GM18858 (cell line): ENCODE data around the gene MAP1LC3B.
"Not testable (repeated sequence)": the region's sequence is repeated elsewhere in the genome, so short reads cannot be mapped to it uniquely, and the experiment has no call there.

Source experiments
- ATAC-seq: cut with Tn5 transposase; IDR thresholded peaks from one replicate; pipeline ENCODE4 v1.9.1; 2021; ENCODE audit not compliant: unreplicated experiment

Gene MAP1LC3B

GRCh38 chr16:87380403-87380802 is 11.7 kb upstream of the MAP1LC3B start:
- no peak for ATAC-seq

DNA sequence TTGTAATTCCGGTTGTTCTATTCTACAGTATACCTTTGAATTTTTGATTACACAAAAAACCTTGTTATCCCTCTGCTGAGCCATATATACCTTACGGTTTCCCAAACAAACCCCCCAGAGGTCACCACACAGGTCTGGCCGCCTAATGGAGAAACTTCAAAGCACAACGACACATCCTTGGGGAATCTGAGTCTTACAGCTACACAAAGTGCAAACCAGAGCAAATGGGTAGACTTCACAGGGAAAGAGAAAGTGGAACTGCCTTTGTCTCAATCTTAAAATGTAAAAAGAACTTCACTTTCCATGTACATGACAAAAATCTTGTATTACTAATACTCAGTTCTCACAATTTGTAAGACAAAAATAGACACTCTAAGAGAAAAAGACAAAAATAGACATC is 11.3 kb upstream of the MAP1LC3B start:
- ATAC-seq: no peak

DNA sequence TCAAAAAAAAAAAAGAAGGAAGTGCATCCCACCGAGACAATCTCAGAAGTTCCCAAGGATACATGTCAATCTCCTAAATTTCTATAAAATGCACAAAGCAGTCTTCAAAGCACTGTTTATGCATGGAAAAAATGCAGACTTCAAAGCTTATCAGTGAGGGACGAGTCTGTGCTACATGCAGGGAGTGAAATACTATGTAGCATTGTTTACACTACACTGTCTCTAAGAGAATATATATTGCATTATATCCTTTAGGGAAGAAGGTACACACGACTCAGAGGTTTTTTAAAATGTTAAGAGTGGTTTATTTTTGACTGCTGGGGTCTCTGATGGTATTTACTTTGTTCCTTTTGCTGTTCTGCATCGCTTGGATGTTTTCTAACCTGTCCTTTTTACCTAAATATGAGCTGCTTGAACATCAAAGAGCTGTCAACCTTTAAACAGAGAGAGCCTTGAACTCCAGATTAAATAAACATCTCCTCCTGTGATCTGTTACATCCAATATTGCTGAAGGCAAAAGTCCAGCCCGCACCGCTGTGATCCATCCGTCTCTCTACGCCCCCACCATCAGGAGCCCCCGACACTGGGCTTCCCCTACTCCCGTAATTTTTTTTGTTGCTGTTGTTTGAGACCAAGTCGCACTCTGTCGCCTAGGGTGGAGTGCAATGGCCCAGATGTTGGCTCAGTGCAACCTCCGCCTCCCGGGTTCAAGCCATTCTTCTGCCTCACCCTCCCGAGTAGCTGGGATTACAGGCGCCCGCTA is 9.9 kb upstream of the MAP1LC3B start:
- no peak for ATAC-seq

DNA sequence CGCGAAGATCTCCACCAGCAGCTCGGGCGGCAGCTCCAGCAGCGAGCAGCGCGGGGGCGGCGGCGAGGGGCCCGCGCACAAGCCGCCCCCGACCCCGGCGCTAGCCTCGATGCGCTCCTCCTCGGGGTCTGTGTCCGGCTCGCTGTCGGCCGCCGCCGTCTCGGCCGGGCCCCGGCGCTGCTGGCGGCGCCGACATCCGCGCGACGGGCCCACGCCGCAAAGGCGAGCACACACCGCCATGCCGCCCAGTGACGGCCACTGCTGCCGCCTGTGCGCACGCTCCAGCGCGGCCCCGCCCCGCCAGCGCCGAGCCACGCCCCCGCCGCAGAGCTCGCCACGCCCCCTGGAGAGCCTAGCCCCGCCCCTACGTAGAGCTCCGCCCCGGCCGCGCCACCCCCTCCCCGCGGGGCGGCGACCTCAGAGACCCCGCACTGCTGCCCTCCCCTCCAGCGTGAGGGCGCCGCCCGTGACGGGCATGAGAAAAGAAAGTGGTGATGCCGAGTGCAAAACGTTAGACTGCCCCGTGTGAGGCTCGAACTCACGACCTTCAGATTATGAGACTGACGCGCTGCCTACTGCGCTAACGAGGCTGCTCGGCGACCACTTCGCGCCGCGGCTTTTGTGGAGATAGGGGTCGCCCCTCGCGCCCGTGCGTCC is 8.5 kb upstream of the MAP1LC3B start, which contains the start of gene FBXO31:
TSS of gene FBXO31 (minus strand) at position 272 of the 657 bp plus-strand sequence. CDS start at position 240, 32 bp downstream.
- ATAC-seq: peak; percentile 24

DNA sequence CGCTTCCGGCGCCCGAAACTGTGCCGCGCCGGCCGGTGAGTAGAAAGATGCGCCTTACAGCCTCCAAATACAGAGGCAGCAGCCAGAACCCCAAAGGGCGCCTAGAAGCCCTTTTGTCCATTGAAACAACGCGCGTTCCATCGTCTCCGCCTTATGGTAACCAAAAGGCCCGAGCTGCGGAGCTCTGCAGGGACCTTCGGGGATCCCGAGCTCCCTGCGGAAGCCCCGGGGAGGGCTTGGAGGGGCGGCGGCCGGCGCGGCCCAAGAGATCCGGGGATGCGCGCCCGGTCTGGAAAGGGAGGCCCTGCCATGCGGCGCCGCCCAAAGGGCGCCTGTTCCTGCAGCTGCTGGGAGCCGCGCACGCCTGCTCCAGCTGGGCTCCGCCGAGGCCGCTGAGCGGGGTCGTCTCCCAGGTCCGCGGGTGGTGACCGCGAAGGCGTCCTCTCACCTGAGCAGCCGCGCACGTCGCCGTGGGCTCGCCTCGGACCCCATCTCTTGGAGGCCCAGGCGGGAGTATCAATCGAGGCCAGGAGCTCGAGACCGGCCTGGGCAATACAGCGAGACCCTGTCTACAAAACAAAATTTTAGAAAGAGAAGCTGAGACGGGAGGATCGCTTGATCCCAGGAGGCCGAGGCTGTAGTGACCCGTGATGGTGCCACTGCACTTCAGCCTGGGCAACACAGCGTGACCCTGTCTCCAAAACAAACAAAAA is 7.8 kb upstream of the MAP1LC3B start:
- peak; percentile 1 for ATAC-seq

DNA sequence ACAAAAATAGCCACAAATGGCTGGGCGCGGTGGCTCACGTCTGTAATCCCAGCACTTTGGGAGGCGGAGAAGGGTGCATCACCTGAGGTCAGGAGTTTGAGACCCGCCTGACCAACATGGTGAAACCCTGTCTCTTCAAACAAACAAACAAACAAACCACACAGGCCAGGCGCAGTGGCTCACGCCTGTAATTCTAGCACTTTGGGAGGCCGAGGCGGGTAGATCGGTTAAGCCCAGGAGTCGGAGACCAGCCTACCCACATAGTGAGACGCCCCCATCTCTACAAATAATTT is 7.3 kb upstream of the MAP1LC3B start:
- not testable (repeated sequence) for ATAC-seq

DNA sequence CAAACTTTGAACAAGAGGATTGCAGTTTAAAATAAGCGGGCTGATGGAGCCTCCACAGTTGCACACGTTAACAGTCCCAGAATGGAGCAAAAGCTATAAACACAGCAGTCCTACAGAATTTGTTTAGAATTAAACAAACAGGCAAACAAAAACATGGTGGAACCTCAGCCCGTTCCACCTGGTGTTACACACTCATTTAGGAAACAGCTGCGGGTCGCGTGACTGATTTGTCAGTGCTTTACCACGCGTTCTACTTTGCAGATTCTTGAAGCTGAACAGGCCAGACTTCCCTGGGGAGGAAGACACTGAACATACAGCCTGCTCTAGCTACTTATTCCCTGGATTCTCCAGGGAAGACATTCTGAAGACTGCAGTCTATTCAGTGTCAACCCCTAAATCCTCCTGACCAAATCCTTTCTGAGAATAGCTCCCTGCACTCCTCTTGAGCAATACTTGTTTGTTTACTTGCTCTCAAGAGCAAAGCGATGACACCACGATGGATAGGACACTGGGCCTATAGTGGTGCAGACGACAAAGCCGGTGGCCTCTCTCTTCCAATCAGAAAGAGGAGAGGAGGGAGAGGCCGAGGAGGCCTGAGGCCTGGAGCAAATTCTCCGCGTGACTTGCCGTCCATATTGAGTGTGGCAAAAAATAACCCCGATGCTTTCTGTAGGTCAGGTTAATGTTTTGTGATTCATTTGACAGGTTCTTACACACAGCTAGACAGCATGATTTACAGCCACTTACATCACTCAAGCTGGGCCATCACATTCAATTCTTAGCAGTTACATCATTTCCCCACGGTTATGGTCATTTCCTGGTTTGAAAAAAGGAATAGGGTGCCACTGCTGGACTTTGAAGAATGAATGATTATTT is 4.0 kb upstream of the MAP1LC3B start:
- ATAC-seq: peak; percentile 45

DNA sequence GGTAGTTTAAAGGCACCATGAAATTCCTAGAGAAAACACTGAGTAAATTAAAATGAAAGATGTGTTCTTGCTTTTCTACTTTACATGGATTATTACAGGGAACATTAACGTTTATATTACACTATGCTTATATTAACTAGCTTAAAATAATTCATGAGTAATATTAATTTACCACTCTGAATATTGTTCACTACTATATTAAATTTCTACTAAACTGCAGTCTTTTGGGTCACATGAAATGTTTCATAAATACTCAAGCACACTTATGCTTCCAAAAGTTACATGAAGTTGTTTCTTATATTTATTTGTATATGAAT is 3.4 kb upstream of the MAP1LC3B start:
- no peak for ATAC-seq

DNA sequence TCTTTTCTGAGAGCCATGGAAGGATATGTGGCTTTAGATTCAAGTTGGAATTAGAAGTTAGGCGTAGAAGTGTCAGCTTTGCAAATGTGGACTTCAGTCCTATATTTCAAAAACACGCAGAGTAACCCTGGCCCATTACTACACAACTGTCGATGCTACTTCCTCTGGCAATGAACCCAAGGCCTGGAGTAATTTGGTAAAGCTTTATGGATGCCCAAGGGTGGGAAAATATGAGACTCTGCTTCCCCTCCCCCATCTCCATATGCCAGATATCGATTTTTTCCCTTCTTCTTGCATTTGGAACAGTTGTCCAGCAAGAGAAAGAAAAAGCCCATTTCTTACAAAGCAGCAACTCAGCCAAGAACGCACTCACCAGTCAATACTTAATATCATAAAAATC is 2.9 kb upstream of the MAP1LC3B start:
- ATAC-seq: no peak

DNA sequence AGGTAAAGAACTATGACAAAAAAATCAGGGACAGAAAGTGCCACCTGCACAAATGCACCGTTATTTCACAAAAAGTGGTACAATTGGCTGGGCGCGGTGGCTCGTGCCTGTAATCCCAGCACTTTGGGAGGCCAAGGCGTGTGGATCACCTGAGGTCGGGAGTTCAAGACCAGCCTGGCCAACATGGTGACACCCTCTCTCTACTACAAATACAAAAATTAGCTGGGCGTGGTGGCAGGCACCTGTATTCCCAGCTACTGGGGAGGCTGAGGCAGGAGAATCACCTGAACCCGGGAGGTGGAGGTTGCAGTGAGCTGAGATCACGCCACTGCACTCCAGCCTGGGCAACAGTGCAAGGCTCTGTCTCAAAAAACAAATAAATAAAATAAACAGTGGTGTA is 2.2 kb upstream of the MAP1LC3B start:
- ATAC-seq: not testable (repeated sequence)

DNA sequence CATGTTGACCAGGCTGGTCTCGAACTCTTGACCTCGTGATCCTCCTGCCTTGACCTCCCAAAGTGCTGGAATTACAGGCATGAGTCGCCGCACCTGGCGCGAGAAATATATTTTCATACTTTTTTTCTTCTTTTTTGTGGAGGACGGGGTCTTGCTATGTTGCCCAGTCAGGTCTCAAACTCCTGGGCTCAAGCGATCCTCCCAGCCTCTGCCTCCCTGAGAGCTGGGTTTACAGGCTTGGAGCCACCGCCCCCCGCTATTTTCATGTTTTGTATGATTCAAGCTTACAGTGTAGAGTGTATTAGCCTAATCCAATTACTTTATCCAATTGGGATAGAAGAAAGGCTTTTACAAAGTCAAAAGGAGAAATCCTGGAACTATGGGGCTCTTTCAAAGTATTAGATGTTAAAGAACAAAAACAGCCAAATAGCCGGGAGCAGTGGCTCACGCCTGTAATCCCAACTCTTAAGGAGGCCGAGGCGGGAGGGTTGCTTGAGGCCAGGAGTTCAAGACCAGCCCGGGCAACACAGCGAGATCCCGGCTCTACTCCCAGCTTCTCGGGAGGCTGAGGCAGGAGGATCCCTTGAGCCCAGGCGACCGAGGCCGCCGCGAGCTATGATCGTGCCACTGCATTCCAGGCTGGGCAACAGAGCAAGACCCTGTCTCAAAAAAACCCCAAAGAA is 1.4 kb upstream of the MAP1LC3B start:
- ATAC-seq: no peak

GRCh38 chr16:87391324-87391949 is 699 bp upstream of the MAP1LC3B start:
- ATAC-seq: no peak

DNA sequence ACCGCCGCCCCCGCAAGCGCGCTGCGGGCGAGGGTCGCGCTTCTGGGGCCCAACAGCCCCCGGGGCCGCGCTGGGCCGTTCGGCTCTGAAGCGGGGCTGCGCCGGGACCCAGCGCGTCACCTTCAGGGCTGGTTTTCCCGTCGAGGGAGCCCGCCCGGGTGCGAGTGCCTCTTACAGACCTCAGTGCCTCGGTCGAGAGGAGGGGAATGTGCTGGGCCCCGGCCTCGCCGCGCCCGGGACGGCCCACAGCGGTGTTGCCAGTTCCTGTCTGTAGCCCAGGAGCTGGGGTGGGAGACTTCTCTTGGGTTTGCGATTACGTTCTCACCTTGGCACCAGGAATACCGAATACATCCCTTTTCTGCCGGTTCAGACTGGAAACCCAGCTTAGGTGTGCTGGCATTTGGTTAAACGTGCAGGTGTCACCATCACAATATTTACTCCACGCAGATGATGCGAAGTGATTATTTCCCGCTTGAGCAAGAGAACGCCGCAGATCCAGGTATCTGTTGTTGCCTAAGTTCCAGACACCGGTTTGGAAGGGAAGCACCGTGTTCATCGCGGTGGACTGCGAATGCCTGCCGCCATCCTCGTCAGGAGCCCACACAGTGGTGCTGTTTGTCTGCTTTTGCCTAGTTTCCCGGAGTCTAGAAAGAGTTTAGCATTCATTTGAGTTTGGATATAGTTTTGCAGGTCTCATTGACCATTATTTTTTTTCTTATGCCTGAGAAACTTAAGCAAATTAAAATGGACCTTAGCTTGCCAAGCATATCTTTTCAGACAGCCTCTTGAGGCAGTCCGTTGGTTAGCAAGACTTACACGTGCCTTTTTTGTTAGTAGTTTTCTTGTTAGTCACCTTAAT is 914 bp downstream of the MAP1LC3B start:
- ATAC-seq: no peak

GRCh38 chr16:87393680-87394055 is 1.5 kb downstream of the MAP1LC3B start:
- no peak for ATAC-seq

DNA sequence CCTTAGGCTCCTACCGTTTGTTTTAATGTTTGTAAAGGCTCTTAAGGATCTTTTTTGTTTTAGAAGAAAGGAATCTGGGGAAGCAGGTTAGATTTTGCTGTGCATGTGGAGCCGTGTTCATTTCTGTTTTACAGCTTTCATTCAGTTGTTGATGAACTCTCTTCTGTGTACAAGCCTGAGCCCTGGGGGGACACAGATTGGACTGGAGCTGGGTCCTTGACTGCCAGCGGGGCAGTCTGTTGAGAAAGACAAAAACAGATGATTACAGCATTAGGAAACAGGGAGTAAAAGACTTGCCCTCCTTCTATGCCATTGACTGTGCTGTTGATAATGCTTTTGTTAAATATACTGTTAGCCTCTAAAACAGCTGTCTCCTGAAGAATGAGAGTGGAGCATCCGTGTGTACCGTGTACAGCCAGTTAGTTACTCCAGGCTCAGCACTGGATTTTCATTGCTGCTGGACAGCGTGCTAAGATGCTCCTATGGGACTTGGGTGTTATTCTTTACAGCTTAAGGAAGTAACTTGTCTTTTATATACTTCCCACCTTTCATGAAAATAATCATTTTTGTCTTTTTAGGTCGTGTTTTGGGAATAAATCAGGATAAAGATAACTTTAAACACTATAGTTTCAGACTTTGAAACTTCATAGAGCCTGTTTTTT is 3.2 kb downstream of the MAP1LC3B start:
- no peak for ATAC-seq

- ATAC-seq: no peak
Measured at GRCh38 chr16:87404764-87405625, 12.9 kb downstream of the MAP1LC3B start.

DNA sequence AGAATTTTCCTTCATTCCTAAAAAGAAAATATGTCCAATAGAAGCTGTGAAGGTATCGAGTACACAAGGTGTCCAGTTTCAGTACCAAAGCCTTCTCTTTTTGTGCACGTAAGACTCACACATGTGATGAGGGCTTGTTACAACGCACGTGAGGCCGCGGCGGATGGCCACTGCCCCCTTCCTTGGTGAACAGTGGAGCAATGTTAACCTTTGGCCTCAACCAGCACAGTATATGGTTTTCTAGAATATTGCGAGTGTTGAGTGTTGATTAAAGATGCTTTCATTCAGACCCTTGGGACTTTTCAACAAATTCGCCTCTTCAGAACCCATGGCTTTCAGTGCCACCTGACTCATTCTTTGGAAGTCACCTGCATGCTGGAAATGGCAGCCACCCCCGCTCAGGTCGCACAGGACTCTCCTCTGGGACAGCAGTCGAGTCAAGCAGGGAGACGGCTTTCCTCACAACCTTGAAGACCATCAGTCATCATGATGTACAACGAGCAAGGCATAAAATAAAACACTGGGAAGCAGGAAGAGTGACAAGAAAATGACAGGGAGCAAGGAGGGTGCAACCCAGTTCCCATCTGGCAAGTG is 14.5 kb downstream of the MAP1LC3B start:
- ATAC-seq: no peak
